H1 (cell line): Measurements from ENCODE around the gene SAFB. TPM values are rescaled to one million over a fixed set of nuclear protein-coding genes. Genes with fewer than 3 reads are reported as not detected.

ENCODE experiments used
- CTCF ChIA-PET: fragments of 300-600 bp; sonication (Branson Sonifier 250); formaldehyde crosslinking; loops from one replicate; lab custom pipeline; 2021; ENCODE audit not compliant: partially characterized antibody; lab: Charles Lee
- POLR2A ChIA-PET: fragments of 300-600 bp; sonication (Branson Sonifier 250); formaldehyde crosslinking; loops from one replicate; lab custom pipeline; 2021; ENCODE audit warnings: inconsistent platforms; ENCODE audit not compliant: partially characterized antibody; lab: Charles Lee
- DNase-seq, 2 experiments: peaks; one replicate each; pipeline versions ENCODE4 v3.0.0 to v3.0.0-alpha.2; 2010 to 2022; ENCODE audit warnings: low spot score in 2 of 2, low read depth in 1 of 2, mixed read lengths in 1 of 2
- FAIRE-seq: peaks from 2 replicates; lab custom pipeline; 2011; peaks lifted over from hg19 to GRCh38; lab: Jason Lieb, UNC
- H2AFZ ChIP-seq: 2 replicates; pipeline ENCODE4 v1.8.1; 2012; ENCODE audit warnings: low read length, inconsistent platforms
- H2AK5ac ChIP-seq: 2 replicates; pipeline ENCODE4 v1.6.1; 2013; ENCODE audit warnings: low read depth, low read length
- H2BK120ac ChIP-seq: replicated peaks from 2 replicates; pipeline ENCODE3; 2013; ENCODE audit warnings: low read depth, low read length, inconsistent platforms
- H2BK12ac ChIP-seq: 2 replicates; pipeline ENCODE4 v1.6.1; 2013; ENCODE audit warnings: low read depth, low read length
- H2BK15ac ChIP-seq: 2 replicates; pipeline ENCODE4 v1.6.1; 2013; ENCODE audit warnings: low read length
- H2BK20ac ChIP-seq: 2 replicates; pipeline ENCODE4 v1.6.1; 2013; ENCODE audit warnings: low read length
- H2BK5ac ChIP-seq: 2 replicates; pipeline ENCODE4 v1.6.1; 2013; ENCODE audit warnings: low read depth, low read length
- H3K14ac ChIP-seq: 2 replicates; pipeline ENCODE4 v1.6.1; 2013; ENCODE audit warnings: inconsistent platforms; ENCODE audit not compliant: insufficient read length
- H3K18ac ChIP-seq: 2 replicates; pipeline ENCODE4 v1.6.1; 2013; ENCODE audit warnings: low read length; ENCODE audit errors: extremely low read depth
- H3K23ac ChIP-seq: 2 replicates; pipeline ENCODE4 v1.6.1; 2013; ENCODE audit warnings: inconsistent platforms; ENCODE audit not compliant: insufficient read length
- H3K23me2 ChIP-seq: 2 replicates; pipeline ENCODE4 v1.6.1; 2013; ENCODE audit warnings: low read depth, low read length
- H3K27ac ChIP-seq: 2 replicates; pipeline ENCODE4 v1.6.1; 2011; ENCODE audit warnings: low read depth, low read length, inconsistent platforms
- H3K27me3 ChIP-seq, 4 experiments: replicated peaks in 1 of 4; 1 replicate in 1 of 4; 2 replicates in 3 of 4; pipeline versions ENCODE4 v1.6.1 to v1.8.1; 2011 to 2013; ENCODE audit warnings: low read length in 3 of 4, mild to moderate bottlenecking in 3 of 4, inconsistent platforms in 2 of 4, mixed read lengths in 2 of 4, moderate library complexity in 1 of 4; ENCODE audit not compliant: control insufficient read depth in 3 of 4, insufficient read depth in 3 of 4; ENCODE audit errors: extremely low read depth in 1 of 4
- H3K36me3 ChIP-seq, 4 experiments: 2 replicates each; pipeline versions ENCODE4 v1.6.1 to v1.8.1; 2011 to 2013; ENCODE audit warnings: mild to moderate bottlenecking in 4 of 4, low read length in 3 of 4, moderate library complexity in 2 of 4, control low read depth in 1 of 4, inconsistent platforms in 1 of 4; ENCODE audit not compliant: insufficient read depth in 4 of 4, control insufficient read depth in 2 of 4
- H3K4ac ChIP-seq: replicated peaks from 2 replicates; pipeline ENCODE3; 2013; ENCODE audit warnings: low read length, low read depth, mixed read lengths, inconsistent platforms; ENCODE audit not compliant: insufficient read length
- H3K4me1 ChIP-seq, 4 experiments: replicated peaks in 1 of 4; 1 replicate in 1 of 4; 2 replicates in 3 of 4; pipeline versions ENCODE4 v1.6.1 to v1.8.1; 2011 to 2013; ENCODE audit warnings: low read length in 3 of 4, inconsistent platforms in 2 of 4, mixed read lengths in 1 of 4; ENCODE audit not compliant: insufficient read depth in 4 of 4, control insufficient read depth in 3 of 4
- H3K4me2 ChIP-seq, 2 experiments: 2 replicates each; pipeline versions ENCODE4 v1.6.1 to v1.8.1; 2011 to 2013; ENCODE audit warnings: low read depth in 2 of 2, low read length in 2 of 2, control low read depth in 1 of 2, inconsistent platforms in 1 of 2, mild to moderate bottlenecking in 1 of 2; ENCODE audit not compliant: insufficient read depth in 1 of 2
- H3K4me3 ChIP-seq, 4 experiments: fragments of 200-600, 300-600 bp in 1 of 4; sonication (generic), shearing (Covaris generic), sonication (Bioruptor Twin) in 1 of 4; 2 replicates each; pipeline versions ENCODE4 v1.5.1 to v1.8.1; 2011 to 2016; ENCODE audit warnings: low read length in 4 of 4, low read depth in 3 of 4, control low read depth in 2 of 4, inconsistent platforms in 2 of 4, mild to moderate bottlenecking in 2 of 4, mixed read lengths in 1 of 4, moderate library complexity in 1 of 4; ENCODE audit not compliant: insufficient read depth in 2 of 4; ENCODE audit errors: extremely low read depth in 1 of 4
- H3K56ac ChIP-seq: replicated peaks from 2 replicates; pipeline ENCODE3; 2013; ENCODE audit warnings: low read depth, mild to moderate bottlenecking, mixed read lengths, low read length, inconsistent platforms; ENCODE audit not compliant: insufficient read length
- H3K79me1 ChIP-seq: 2 replicates; pipeline ENCODE4 v1.6.1; 2013; ENCODE audit warnings: low read depth, low read length, control low read depth
- H3K79me2 ChIP-seq, 2 experiments: 2 replicates each; pipeline versions ENCODE4 v1.6.1 to v1.8.1; 2012 to 2013; ENCODE audit warnings: low read length in 2 of 2, mild to moderate bottlenecking in 2 of 2, inconsistent platforms in 1 of 2; ENCODE audit not compliant: insufficient read depth in 2 of 2, control insufficient read depth in 1 of 2
- H3K9ac ChIP-seq, 4 experiments: replicated peaks in 1 of 4; 1 replicate in 1 of 4; 2 replicates in 3 of 4; pipeline versions ENCODE4 v1.6.1 to v1.8.1; 2011 to 2013; ENCODE audit warnings: low read depth in 3 of 4, low read length in 3 of 4, control low read depth in 2 of 4, mild to moderate bottlenecking in 2 of 4, moderate library complexity in 2 of 4, inconsistent platforms in 1 of 4; ENCODE audit errors: extremely low read depth in 1 of 4
- H3K9me3 ChIP-seq, 2 experiments: 2 replicates each; pipeline versions ENCODE4 v1.6.1 to v1.8.1; 2012 to 2013; ENCODE audit warnings: mild to moderate bottlenecking in 2 of 2, moderate library complexity in 2 of 2, control low read depth in 1 of 2, inconsistent platforms in 1 of 2, low read depth in 1 of 2, low read length in 1 of 2, mixed read lengths in 1 of 2; ENCODE audit not compliant: insufficient read depth in 2 of 2
- H4K20me1 ChIP-seq, 2 experiments: replicated peaks in 1 of 2; 2 replicates each; pipeline versions ENCODE3 to v1.8.1; 2011 to 2013; ENCODE audit warnings: inconsistent platforms in 2 of 2, low read length in 2 of 2, mild to moderate bottlenecking in 1 of 2; ENCODE audit not compliant: insufficient read depth in 2 of 2, control insufficient read depth in 1 of 2
- H4K5ac ChIP-seq: 2 replicates; pipeline ENCODE4 v1.6.1; 2013; ENCODE audit warnings: low read length, low read depth, mixed read lengths, inconsistent platforms; ENCODE audit not compliant: insufficient read length
- H4K8ac ChIP-seq: 2 replicates; pipeline ENCODE4 v1.8.0; 2013; ENCODE audit warnings: mild to moderate bottlenecking, moderate library complexity, low read length, inconsistent platforms; ENCODE audit not compliant: insufficient read depth; ENCODE audit errors: extremely low read depth
- H4K91ac ChIP-seq: replicated peaks from 2 replicates; pipeline ENCODE3; 2013; ENCODE audit warnings: low read length, mixed read lengths, inconsistent platforms; ENCODE audit not compliant: insufficient read length
- BRCA1 ChIP-seq: IDR thresholded peaks from 2 replicates; pipeline ENCODE4 v1.6.1; 2012; ENCODE audit warnings: low read depth, low read length, improper control_type of control experiment
- CTBP2 ChIP-seq: IDR thresholded peaks from 2 replicates; pipeline ENCODE4 v1.7.0; 2011; ENCODE audit warnings: borderline replicate concordance, mild to moderate bottlenecking, moderate library complexity, mixed read lengths, low read length; ENCODE audit not compliant: insufficient read depth, insufficient read length
- TEAD4 ChIP-seq: IDR thresholded peaks from 2 replicates; pipeline ENCODE4 v1.6.1; 2012; ENCODE audit warnings: low read depth, low read length, inconsistent platforms, mixed read lengths
- WGBS, 2 experiments: shearing (Covaris generic) in 1 of 2; methylation state at CpG; one replicate each; pipeline versions ENCODE4 v1.1.6 to v1.1.7; 2013 to 2015; ENCODE audit warnings: low lambda C conversion rate in 2 of 2, mixed read lengths in 2 of 2, inconsistent platforms in 1 of 2, low coverage in 1 of 2, missing lambda C conversion rate in 1 of 2; ENCODE audit not compliant: insufficient replicate concordance in 2 of 2, insufficient coverage in 1 of 2, insufficient read length in 1 of 2; ENCODE audit errors: extremely low coverage in 1 of 2, missing lambda C conversion rate in 1 of 2; 5-methylcytosine and 5-hydroxymethylcytosine counted together
- polyA plus RNA-seq, 7 experiments: library from polyadenylated mRNA; depleted of rRNA in 3 of 7; stranded (reverse) in 5 of 7; unstranded in 2 of 7; fragments of >200 nt in 5 of 7; fragments of 200-250 nt in 2 of 7; gene quantifications; 1 replicate in 5 of 7; 2 replicates in 1 of 7; 4 replicates in 1 of 7; pipeline versions ENCODE4 v1.2.1 to v1.2.3, GENCODE V29; 2011 to 2013; ENCODE audit warnings: missing spikeins in 2 of 7, mixed read lengths in 2 of 7
- total RNA-seq: library from RNA; stranded (reverse); fragmentation: NEBNext Ultra II Directional; extraction: Animal tissue kit (Norgen Biotek cat#: 25700); gene quantifications from 2 replicates; pipeline ENCODE4 v1.2.1, GENCODE V29; 2021

Gene SAFB
- total and polyA plus RNA-seq, 2 of the 8 experiments (the other 6 are each of a cell fraction or from before 2014, with no cell fraction given): 27.0 to 110 TPM

DNA sequence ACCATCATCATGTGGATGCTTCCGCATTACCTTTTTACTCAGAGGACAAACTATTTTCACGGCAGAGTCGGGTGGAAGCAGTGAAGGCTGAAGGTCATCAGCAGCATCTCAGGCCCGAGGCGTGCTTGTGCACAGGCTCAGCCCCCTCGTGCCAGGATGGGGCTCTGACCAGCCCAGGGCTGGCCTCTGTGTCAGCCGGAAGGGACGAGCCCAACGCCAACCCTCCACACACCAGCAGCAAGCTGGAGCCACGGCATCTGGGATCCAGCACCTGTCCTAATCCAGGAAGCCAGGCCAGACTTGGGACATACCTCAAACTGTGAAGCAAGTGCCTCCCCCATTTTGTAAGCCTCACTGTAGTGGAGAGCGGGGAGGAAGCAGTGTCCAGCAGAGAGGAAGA lies 46.3 kb downstream of the SAFB start:
- Histone ChIP-seq H2AFZ (no peak overlapping the region), H2BK120ac (no peak overlapping the region), H4K20me1 (peaks cover 3 to 7% of the 10 kb centered on the region in 2 experiments), H3K4me2 (no peak overlapping the region), H3K4me3 (no peak overlapping the region), H2AK5ac (no peak overlapping the region), H4K91ac (no peak overlapping the region)
- CTCF ChIA-PET: interaction anchor here (1.2 kb wide), 1 partner anchor 20 kb away, joined by 3 read pairs; the partner anchor contains the start of gene RPL36
- TF ChIP-seq TEAD4 (no peak), CTBP2 (no peak), BRCA1 (no peak)
- TF ChIP-seq, all 59 proteins: peak for 0
- H3K9ac ChIP-seq: no peak overlapping the region
- H3K18ac ChIP-seq: no peak overlapping the region
- no peaks in the 10 kb centered on the region for H3K27me3 ChIP-seq
- H3K4me1 ChIP-seq: peaks cover 0 to 9% (median 5%) of the 10 kb centered on the region in 4 experiments; a peak in 5 of 7 replicates
- no peak for FAIRE-seq
- no peak overlapping the region for H3K27ac ChIP-seq
- no peak for DNase-seq
- H3K9me3 ChIP-seq: no peaks in the 10 kb centered on the region
- H3K36me3 ChIP-seq: peaks cover 32 to 55% (median 43%) of the 10 kb centered on the region in 4 experiments
- no peak overlapping the region for H2BK12ac ChIP-seq
- peaks cover 7% of the 10 kb centered on the region; the same call in 1 of the 2 replicates for H3K23me2 ChIP-seq
- 95% methylated on average over 11 of the region's 11 CpGs; no CpG with 5 or more reads in 1 of the 2 experiments for WGBS, 2 experiments
- no peak overlapping the region for H3K56ac ChIP-seq
- H3K4ac ChIP-seq: no peak overlapping the region
- H2BK15ac ChIP-seq: no peak overlapping the region
- H4K8ac ChIP-seq: no peak overlapping the region
- no peak overlapping the region for H3K23ac ChIP-seq
- H3K14ac ChIP-seq: no peak overlapping the region
- no peaks in the 10 kb centered on the region for H3K79me2 ChIP-seq
- POLR2A ChIA-PET: interaction anchor here (1.5 to 2.7 kb wide), 5 partner anchors 8 to 54 kb away, joined by 4 to 10 read pairs (median 4); partner anchors contain the start of genes RPL36, SAFB and SAFB2
- no peak overlapping the region for H2BK5ac ChIP-seq
- no peak overlapping the region for H2BK20ac ChIP-seq
- H4K5ac ChIP-seq: no peak overlapping the region
- 0 out of 2 replicates have a peak, but pooled peaks cover 3% of the 10 kb centered on the region for H3K79me1 ChIP-seq
